Calu3 (cell line): ENCODE data around the gene COL13A1. TPM values are rescaled to one million over a fixed set of nuclear protein-coding genes. Genes with fewer than 3 reads are reported as not detected.

Source experiments
- BruUV-seq: library from RNA; stranded (reverse); fragments of 400-500 nt; replicated peaks from 2 replicates; lab custom pipeline; 2021; lab: Mats Ljungman, UMichigan
- CTCF ChIA-PET: fragments of 300-600 bp; sonication (Branson Sonifier 250); formaldehyde crosslinking; loops from one replicate; lab custom pipeline; 2022; ENCODE audit warnings: antibody characterized with exemption; lab: Charles Lee
- DNase-seq: peaks from one replicate; pipeline ENCODE4 v3.0.0; 2022
- H3K27ac Mint-ChIP-seq: one replicate; pipeline ENCODE4 v1.8.0; 2022; ENCODE audit warnings: mixed read lengths; ENCODE audit not compliant: unreplicated experiment
- H3K27me3 Mint-ChIP-seq: one replicate; pipeline ENCODE4 v1.8.0; 2022; ENCODE audit warnings: mixed read lengths; ENCODE audit not compliant: unreplicated experiment
- H3K36me3 Mint-ChIP-seq: one replicate; pipeline ENCODE4 v1.8.0; 2022; ENCODE audit warnings: mild to moderate bottlenecking, moderate library complexity, mixed read lengths; ENCODE audit not compliant: insufficient read depth, unreplicated experiment
- H3K4me1 Mint-ChIP-seq: one replicate; pipeline ENCODE4 v1.8.0; 2022; ENCODE audit warnings: mild to moderate bottlenecking, low read depth, mixed read lengths; ENCODE audit not compliant: unreplicated experiment
- H3K4me3 Mint-ChIP-seq: one replicate; pipeline ENCODE4 v1.8.0; 2022; ENCODE audit warnings: mild to moderate bottlenecking, low read depth, moderate library complexity, mixed read lengths; ENCODE audit not compliant: unreplicated experiment
- H3K9me3 Mint-ChIP-seq: one replicate; pipeline ENCODE4 v1.8.0; 2022; ENCODE audit warnings: low read depth, mixed read lengths; ENCODE audit not compliant: unreplicated experiment
- intact Hi-C: fragments of 100-400 bp; cut with micrococcal nuclease; formaldehyde crosslinking; loops from one replicate; pipeline ENCODE4 v1.10.0; 2022; ENCODE audit not compliant: unreplicated experiment
- total RNA-seq: library from RNA; stranded (reverse); gene quantifications from 2 replicates; pipeline ENCODE4 v1.2.3, GENCODE V29; 2022
- TF ChIP-seq, protein P1 (sequence below): fragments of 200-600 bp; IDR thresholded peaks from one replicate; pipeline ENCODE4 v1.8.0; 2022; ENCODE audit warnings: antibody characterized with exemption; ENCODE audit not compliant: unreplicated experiment

Gene COL13A1
- total RNA-seq, 1 experiment from 2014 or later, result 0.24 TPM

- Mint-ChIP-seq H3K36me3 (no peaks in the 10 kb centered on the region), H3K9me3 (peaks cover 4% of the 10 kb centered on the region), H3K27me3 (peaks cover 69% of the 10 kb centered on the region), H3K4me1 (peaks cover 15% of the 10 kb centered on the region), H3K27ac (no peak overlapping the region), H3K4me3 (no peak overlapping the region)
- TF ChIP-seq, protein P1, sequence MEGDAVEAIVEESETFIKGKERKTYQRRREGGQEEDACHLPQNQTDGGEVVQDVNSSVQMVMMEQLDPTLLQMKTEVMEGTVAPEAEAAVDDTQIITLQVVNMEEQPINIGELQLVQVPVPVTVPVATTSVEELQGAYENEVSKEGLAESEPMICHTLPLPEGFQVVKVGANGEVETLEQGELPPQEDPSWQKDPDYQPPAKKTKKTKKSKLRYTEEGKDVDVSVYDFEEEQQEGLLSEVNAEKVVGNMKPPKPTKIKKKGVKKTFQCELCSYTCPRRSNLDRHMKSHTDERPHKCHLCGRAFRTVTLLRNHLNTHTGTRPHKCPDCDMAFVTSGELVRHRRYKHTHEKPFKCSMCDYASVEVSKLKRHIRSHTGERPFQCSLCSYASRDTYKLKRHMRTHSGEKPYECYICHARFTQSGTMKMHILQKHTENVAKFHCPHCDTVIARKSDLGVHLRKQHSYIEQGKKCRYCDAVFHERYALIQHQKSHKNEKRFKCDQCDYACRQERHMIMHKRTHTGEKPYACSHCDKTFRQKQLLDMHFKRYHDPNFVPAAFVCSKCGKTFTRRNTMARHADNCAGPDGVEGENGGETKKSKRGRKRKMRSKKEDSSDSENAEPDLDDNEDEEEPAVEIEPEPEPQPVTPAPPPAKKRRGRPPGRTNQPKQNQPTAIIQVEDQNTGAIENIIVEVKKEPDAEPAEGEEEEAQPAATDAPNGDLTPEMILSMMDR, result no peak
- BruUV-seq, result no TSS peak
- CTCF ChIA-PET, result interaction anchor here (0.5 kb wide), 1 partner anchor 206 kb away, joined by 4 read pairs; no protein-coding TSS in a partner anchor
- no peak for DNase-seq
- intact Hi-C loops, result no loop called here
These were observed 14.8 kb downstream of the COL13A1 start for GRCh38 chr10:69816521-69816920.

DNA sequence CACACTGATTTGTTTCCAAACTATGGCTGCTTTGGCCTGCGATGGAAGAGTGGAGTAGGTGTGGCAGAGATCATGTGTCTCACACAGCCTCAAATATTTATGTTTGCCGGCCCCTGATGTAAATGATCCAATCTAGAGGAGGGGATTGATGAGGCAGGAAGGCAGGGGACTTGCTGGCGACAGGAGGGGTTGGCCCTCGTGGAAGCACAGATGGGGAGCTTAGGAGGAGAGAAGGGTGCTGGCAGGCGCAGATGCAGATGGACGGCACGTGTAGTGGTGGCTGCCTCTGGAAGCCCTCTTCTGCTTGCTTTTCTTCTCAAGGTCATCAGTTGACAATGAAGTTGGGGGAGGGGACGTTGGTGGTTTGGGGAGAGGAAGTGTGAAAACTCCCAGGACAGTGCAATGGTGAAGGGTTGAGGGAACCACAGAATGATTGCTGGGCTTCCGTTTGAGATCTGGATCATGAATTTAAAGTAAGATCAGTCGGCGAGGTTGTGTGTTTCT, 15.4 kb downstream of the COL13A1 start:
- Mint-ChIP-seq H3K4me3 (no peak overlapping the region), H3K9me3 (peaks cover 4% of the 10 kb centered on the region), H3K27ac (no peak overlapping the region), H3K27me3 (peaks cover 68% of the 10 kb centered on the region), H3K36me3 (no peaks in the 10 kb centered on the region), H3K4me1 (peaks cover 15% of the 10 kb centered on the region)
- DNase-seq, result no peak
- CTCF ChIA-PET, result interaction anchor here (0.5 kb wide), 1 partner anchor 206 kb away, joined by 4 read pairs; no protein-coding TSS in a partner anchor
- BruUV-seq, result no TSS peak
- TF ChIP-seq, protein P1, result no peak
- intact Hi-C loops, result no loop called here

- Mint-ChIP-seq H3K4me1 (peaks cover 15% of the 10 kb centered on the region), H3K9me3 (peaks cover 4% of the 10 kb centered on the region), H3K27ac (no peak overlapping the region), H3K4me3 (no peak overlapping the region), H3K36me3 (no peaks in the 10 kb centered on the region), H3K27me3 (peaks cover 70% of the 10 kb centered on the region)
- CTCF ChIA-PET, result no interaction called here
- BruUV-seq, result no TSS peak
- DNase-seq, result no peak
- intact Hi-C loops, result no loop called here
- TF ChIP-seq, protein P1, result no peak
These were observed 17.1 kb downstream of the COL13A1 start for GRCh38 chr10:69818676-69819239.

GRCh38 chr10:69819716-69820506, 18.2 kb downstream of the COL13A1 start:
- peaks cover 82% of the 10 kb centered on the region for H3K27me3 Mint-ChIP-seq
- TF ChIP-seq, protein P1, result no peak
- H3K36me3 Mint-ChIP-seq, result no peaks in the 10 kb centered on the region
- no peak for DNase-seq
- peaks cover 4% of the 10 kb centered on the region for H3K9me3 Mint-ChIP-seq
- peaks cover 15% of the 10 kb centered on the region for H3K4me1 Mint-ChIP-seq
- no TSS peak for BruUV-seq
- CTCF ChIA-PET, result interaction anchor here (1.0 kb wide), 1 partner anchor 95 kb away, joined by 3 read pairs; no protein-coding TSS in a partner anchor
- no peak overlapping the region for H3K4me3 Mint-ChIP-seq
- no peak overlapping the region for H3K27ac Mint-ChIP-seq
- intact Hi-C loops, result no loop called here
